K562 treated with DMSO at 1 percent for 24 hours (cell line): ENCODE data around the gene SPOCK1. TPM values are rescaled to one million over a fixed set of nuclear protein-coding genes. Genes with fewer than 3 reads are reported as not detected.

Source experiments
- total RNA-seq: library from RNA; unstranded; fragments of 300-600 nt; gene quantifications from 2 replicates; pipeline ENCODE4 v1.2.3, GENCODE V29; 2022; ENCODE audit warnings: low read depth; ENCODE audit not compliant: insufficient read depth

SPOCK1 gene
- not detected in 2 replicates for total RNA-seq

DNA sequence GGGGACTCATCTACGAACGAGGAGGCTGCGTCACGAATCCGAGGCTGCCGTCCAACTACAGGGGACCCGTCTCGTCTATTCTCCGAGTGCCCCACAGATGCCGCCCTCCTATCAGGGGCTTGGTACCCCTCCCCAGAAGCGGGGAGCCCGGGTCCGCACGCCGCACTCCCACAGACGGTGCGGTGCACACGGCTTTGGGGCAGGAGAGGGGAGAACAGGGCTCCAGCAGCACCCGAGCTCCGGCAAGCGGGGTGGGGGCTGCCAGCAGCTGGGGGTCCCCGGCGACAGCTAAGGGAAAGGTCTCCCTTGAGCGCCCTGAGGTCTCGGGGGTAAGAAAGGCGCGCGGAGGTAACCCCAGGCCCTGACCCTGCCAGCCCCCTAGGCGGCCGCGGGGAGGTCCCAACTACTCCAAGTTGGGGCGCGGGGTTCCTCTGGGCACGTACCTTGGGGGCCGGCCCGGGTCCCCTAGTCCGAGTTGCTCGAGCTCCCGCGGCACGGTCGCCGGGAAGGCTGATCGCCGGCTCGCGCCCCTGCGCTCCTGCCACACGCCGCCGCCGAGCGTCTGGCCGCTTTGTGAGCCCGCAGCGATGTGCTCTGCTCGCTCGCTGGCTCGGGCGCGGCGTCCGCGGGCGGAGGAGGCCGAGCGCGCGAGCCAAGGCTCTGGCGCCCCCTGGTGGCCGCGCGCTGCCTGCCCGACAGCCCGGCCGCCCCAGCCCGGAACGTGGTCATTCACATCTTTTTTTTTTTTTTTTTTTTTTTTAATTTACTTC, at the start of gene SPOCK1:
Gene SPOCK1 (minus strand): TSS at position 591 of the 770 bp plus-strand sequence.

Other genes starting within 250 kb of the SPOCK1 start
- 2.5 and 5.0 TPM in 2 replicates for gene KLHL3, start 236.8 kb upstream of the SPOCK1 start, total RNA-seq